Aorta (tissue), 5 donors: ENCODE measurements around the gene TSPAN15. TPM values are rescaled to one million over a fixed set of nuclear protein-coding genes. Genes with fewer than 3 reads are reported as not detected.

Experiments used
- ATAC-seq: fragments of 200-7000 bp; cut with Tn5 transposase; one replicate; pipeline ENCODE4 v1.9.1; 2022; ENCODE audit warnings: moderate library complexity; ENCODE audit not compliant: low FRiP score
- DNase-seq, 2 donors: peaks; one replicate each; pipeline ENCODE4 v3.0.0-alpha.2; 2020
- H3K27ac ChIP-seq, 2 donors: one replicate each; pipeline ENCODE4 v1.5.1; 2013; ENCODE audit warnings: low read length in 2 of 2, mild to moderate bottlenecking in 2 of 2, moderate library complexity in 2 of 2, control low read depth in 1 of 2, inconsistent platforms in 1 of 2, low read depth in 1 of 2
- H3K27me3 ChIP-seq, 2 donors: one replicate each; pipeline ENCODE4 v1.6.1; 2013; ENCODE audit warnings: control low read depth in 1 of 2, low read length in 1 of 2, mild to moderate bottlenecking in 1 of 2, moderate library complexity in 1 of 2; ENCODE audit not compliant: insufficient read depth in 2 of 2, control insufficient read depth in 1 of 2
- H3K36me3 ChIP-seq, 2 donors: one replicate each; pipeline ENCODE4 v1.6.1; 2013; ENCODE audit warnings: control low read depth in 1 of 2, low read length in 1 of 2, mild to moderate bottlenecking in 1 of 2; ENCODE audit not compliant: insufficient read depth in 2 of 2, control insufficient read depth in 1 of 2
- H3K4me1 ChIP-seq, 2 donors: one replicate each; pipeline ENCODE4 v1.6.1; 2013; ENCODE audit warnings: low read length in 2 of 2, control low read depth in 1 of 2, mild to moderate bottlenecking in 1 of 2, moderate library complexity in 1 of 2; ENCODE audit not compliant: insufficient read depth in 2 of 2, control insufficient read depth in 1 of 2
- H3K4me3 ChIP-seq, 2 donors: one replicate each; pipeline ENCODE4 v1.5.1; 2013; ENCODE audit warnings: low read length in 2 of 2, control low read depth in 1 of 2, mild to moderate bottlenecking in 1 of 2
- H3K9me3 ChIP-seq: one replicate; pipeline ENCODE4 v1.6.1; 2013; ENCODE audit warnings: mild to moderate bottlenecking, low read length; ENCODE audit not compliant: control insufficient read depth
- WGBS, 2 donors: extraction: QIAGEN DNeasy Blood & Tissue Kit; methylation state at CpG; one replicate each; pipeline ENCODE4 v1.1.7; 2013; 5-methylcytosine and 5-hydroxymethylcytosine counted together
- intact Hi-C, 2 donors: fragments of 100-400 bp; cut with DNase I; formaldehyde crosslinking; loops; one replicate each; pipeline versions ENCODE4 v1.14.2 to v1.15.0; 2022
- long read RNA-seq, 2 donors: library from polyadenylated mRNA; unstranded; transcript quantifications; one replicate each; pipeline ENCODE4 v2.0.0, GENCODE V29; 2020 to 2021
- polyA plus RNA-seq, 2 donors: library from polyadenylated mRNA; stranded (reverse); fragments of 200-250 nt; gene quantifications; one replicate each; pipeline ENCODE4 v1.2.3, GENCODE V29; 2013
- total RNA-seq, 2 donors: library from RNA; stranded (reverse); fragmentation: NEBNext Ultra II Directional; extraction: Animal tissue kit (Norgen Biotek cat#: 25700); gene quantifications; one replicate each; pipeline ENCODE4 v1.2.1, GENCODE V29; 2021
- donor health status: healthy with polysubstance abuse.
- donor health status: Bipolar disorder and iron deficiency.
- donor health status: DM: no; HTN: no; CAD: no.
- donor health status: DM: no; HTN: no; CAD: no.
- donor health status: DM: yes; HTN: yes; CAD: no.

Gene TSPAN15
- total RNA-seq (10 to 100 TPM; 12.8 to 16.8 TPM), polyA plus RNA-seq (10 to 100 TPM in 1 of 2 donors, 1 to 10 TPM in 1; 1.8 to 10.3 TPM)
- long read RNA-seq, donor 1, transcript TSPAN15-201 (8 exons, 1,698 nt) = major isoform, 32 of 45 reads
- long read RNA-seq, donor 1, partial matches to known transcripts = 3 of 45 reads
- long read RNA-seq, donor 1, other reads (novel, unspliced or antisense) = 10 of 45 reads
- long read RNA-seq, donor 2, transcript TSPAN15-201 (8 exons, 1,698 nt) = major isoform, 7 of 11 reads
- long read RNA-seq, donor 2, partial matches to known transcripts = 1 of 11 reads
- long read RNA-seq, donor 2, other reads (novel, unspliced or antisense) = 3 of 11 reads

- no peaks in the 10 kb centered on the region for H3K4me1 ChIP-seq
- ATAC-seq = peak; percentile 90
- WGBS, 2 donors = 1% methylated on average over 34 to 45 of the region's 45 CpGs
- no peak within 1 kb of the TSS for H3K27ac ChIP-seq
- no peaks in the 10 kb centered on the region for H3K27me3 ChIP-seq
- DNase-seq = peak; percentile 91 to 95
- H3K36me3 ChIP-seq = no peaks in the 10 kb centered on the region
- no peaks in the 10 kb centered on the region for H3K9me3 ChIP-seq
- intact Hi-C loops = loop anchor here in 1 of 2 donors (5.0 kb wide), 1 partner anchor 46 kb away; no protein-coding TSS in a partner anchor
- H3K4me3 ChIP-seq = peak within 1 kb of the TSS; percentile 12 to 47
Measured at GRCh38 chr10:69451209-69451783, at the start of gene TSPAN15. TSS of gene TSPAN15 (plus strand) at chr10:69451465. CDS start at chr10:69451595, 130 bp downstream.

- ATAC-seq = no peak
- H3K9me3 ChIP-seq = no peaks in the 10 kb centered on the region
- no peaks in the 10 kb centered on the region for H3K4me1 ChIP-seq
- intact Hi-C loops = no loop called here
- no peaks in the 10 kb centered on the region for H3K27me3 ChIP-seq
- H3K27ac ChIP-seq = no peak overlapping the region
- 29 to 45% methylated on average over 6 of the region's 6 CpGs for WGBS, 2 donors
- no peak overlapping the region for H3K4me3 ChIP-seq
- H3K36me3 ChIP-seq = peaks cover 0 to 4% of the 10 kb centered on the region in 2 donors
- DNase-seq = no peak
Measured at GRCh38 chr10:69402386-69402785, 48.9 kb upstream of the TSPAN15 start.

- H3K4me1 ChIP-seq = no peaks in the 10 kb centered on the region
- WGBS, 2 donors = 60 to 71% methylated on average over 1 of the region's 1 CpG
- no peak overlapping the region for H3K4me3 ChIP-seq
- H3K27ac ChIP-seq = no peak overlapping the region
- no peaks in the 10 kb centered on the region for H3K27me3 ChIP-seq
- DNase-seq = no peak
- no peaks in the 10 kb centered on the region for H3K9me3 ChIP-seq
- intact Hi-C loops = no loop called here
- H3K36me3 ChIP-seq = peaks cover 0 to 4% of the 10 kb centered on the region in 2 donors
- no peak for ATAC-seq
Measured at GRCh38 chr10:69403066-69403465, 48.2 kb upstream of the TSPAN15 start.

- Histone ChIP-seq H3K27ac (no peak overlapping the region), H3K27me3 (no peaks in the 10 kb centered on the region), H3K4me1 (no peaks in the 10 kb centered on the region), H3K4me3 (no peak overlapping the region), H3K9me3 (no peaks in the 10 kb centered on the region), H3K36me3 (peaks cover 0 to 4% of the 10 kb centered on the region in 2 donors)
- no peak for DNase-seq
- intact Hi-C loops = no loop called here
- ATAC-seq = no peak
- WGBS, 2 donors = 46 to 47% methylated on average over 3 of the region's 3 CpGs
Measured at GRCh38 chr10:69403519-69403918, 47.7 kb upstream of the TSPAN15 start.

- WGBS, 2 donors = 83 to 87% methylated on average over 10 of the region's 10 CpGs
- Histone ChIP-seq H3K4me3 (no peak overlapping the region), H3K27me3 (no peaks in the 10 kb centered on the region), H3K9me3 (no peaks in the 10 kb centered on the region), H3K4me1 (no peaks in the 10 kb centered on the region), H3K27ac (no peak overlapping the region), H3K36me3 (peaks cover 0 to 4% of the 10 kb centered on the region in 2 donors)
- DNase-seq = no peak
- no peak for ATAC-seq
- intact Hi-C loops = no loop called here
Measured at GRCh38 chr10:69404786-69405185, 46.5 kb upstream of the TSPAN15 start.

- ATAC-seq (no peak), DNase-seq (no peak)
- H3K4me1 ChIP-seq = no peaks in the 10 kb centered on the region
- H3K27ac ChIP-seq = peak overlapping the region in 1 of 2 donors; percentile 69
- H3K27me3 ChIP-seq = no peaks in the 10 kb centered on the region
- H3K4me3 ChIP-seq = no peak overlapping the region
- no peaks in the 10 kb centered on the region for H3K9me3 ChIP-seq
- WGBS, 2 donors = 23 to 31% methylated on average over 4 of the region's 4 CpGs
- intact Hi-C loops = no loop called here
- peaks cover 0 to 4% of the 10 kb centered on the region in 2 donors for H3K36me3 ChIP-seq
Measured at GRCh38 chr10:69405221-69405620, 46.0 kb upstream of the TSPAN15 start.

GRCh38 chr10:69406302-69406811 is 44.9 kb upstream of the TSPAN15 start:
- DNase-seq = peak in 1 of 2 donors; percentile 74
- no peak overlapping the region for H3K4me3 ChIP-seq
- intact Hi-C loops = no loop called here

GRCh38 chr10:69406816-69407580 is 44.3 kb upstream of the TSPAN15 start:
- 54 to 57% methylated on average over 6 of the region's 6 CpGs for WGBS, 2 donors
- intact Hi-C loops = no loop called here
- no peaks in the 10 kb centered on the region for H3K9me3 ChIP-seq
- ATAC-seq (no peak), DNase-seq (peak in 1 of 2 donors; percentile 38)
- H3K27me3 ChIP-seq = no peaks in the 10 kb centered on the region
- no peak overlapping the region for H3K4me3 ChIP-seq
- peak overlapping the region in 1 of 2 donors; percentile 59 for H3K27ac ChIP-seq
- H3K36me3 ChIP-seq = no peaks in the 10 kb centered on the region
- no peaks in the 10 kb centered on the region for H3K4me1 ChIP-seq

More at GRCh38 chr10:69406302-69406811, 44.9 kb upstream of the TSPAN15 start:
- Histone ChIP-seq H3K9me3 (no peaks in the 10 kb centered on the region), H3K4me1 (no peaks in the 10 kb centered on the region), H3K27ac (peak overlapping the region in 1 of 2 donors; percentile 69), H3K36me3 (peaks cover 0 to 2% of the 10 kb centered on the region in 2 donors), H3K27me3 (no peaks in the 10 kb centered on the region)
- ATAC-seq = peak; percentile 31
- WGBS, 2 donors = 15 to 16% methylated on average over 5 of the region's 5 CpGs
